GM18502 (cell line): ENCODE results near the gene MFGE8.

ENCODE experiments used
- ATAC-seq: cut with Tn5 transposase; IDR thresholded peaks from one replicate; pipeline ENCODE4 v1.9.1; 2021; ENCODE audit warnings: mild to moderate bottlenecking; ENCODE audit not compliant: unreplicated experiment, poor library complexity

Gene MFGE8

GRCh38 chr15:88877415-88877814, 35.8 kb downstream of the MFGE8 start:
- ATAC-seq, result no peak

- no peak for ATAC-seq
Measured at GRCh38 chr15:88876573-88876972, 36.6 kb downstream of the MFGE8 start.

DNA sequence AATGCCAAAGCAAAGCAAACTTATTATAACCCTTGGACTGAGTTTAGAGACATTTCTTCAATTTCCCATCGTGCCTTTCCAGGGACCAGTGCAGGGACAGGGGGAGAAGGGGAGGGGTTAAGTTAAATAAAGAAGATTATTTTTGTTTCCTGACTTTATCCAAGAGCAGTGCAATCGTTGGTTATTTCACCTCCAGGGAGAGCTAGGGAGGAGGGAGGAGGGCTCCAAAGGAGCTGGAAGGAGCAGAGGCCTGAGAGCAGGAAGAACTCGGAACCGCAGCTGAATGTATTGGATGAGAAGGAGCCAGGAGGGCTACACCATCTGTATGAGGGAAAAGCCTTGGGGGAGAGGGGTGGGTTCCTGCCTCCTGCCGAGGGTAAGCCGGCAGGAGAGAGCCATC, 38.5 kb downstream of the MFGE8 start:
- ATAC-seq, result no peak

- no peak for ATAC-seq
Measured at GRCh38 chr15:88874275-88874674, 38.9 kb downstream of the MFGE8 start.

DNA sequence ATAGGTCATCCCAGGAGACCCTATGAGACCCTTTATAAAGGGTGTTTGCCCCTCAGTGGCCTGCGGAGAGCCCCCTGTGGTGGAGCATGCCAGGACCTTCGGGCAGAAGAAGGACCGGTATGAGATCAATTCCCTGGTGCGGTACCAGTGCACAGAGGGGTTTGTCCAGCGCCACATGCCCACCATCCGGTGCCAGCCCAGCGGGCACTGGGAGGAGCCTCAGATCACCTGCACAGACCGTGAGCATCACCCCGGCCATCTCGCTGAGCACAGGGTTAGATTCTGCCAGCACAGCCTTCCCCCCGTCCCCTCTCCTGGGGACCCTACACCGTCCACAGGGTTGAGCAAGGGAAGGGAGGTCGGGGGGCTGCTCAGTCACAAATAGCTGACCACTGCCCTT, 39.4 kb downstream of the MFGE8 start:
- no peak for ATAC-seq

GRCh38 chr15:88872706-88873105, 40.5 kb downstream of the MFGE8 start:
- ATAC-seq, result no peak

DNA sequence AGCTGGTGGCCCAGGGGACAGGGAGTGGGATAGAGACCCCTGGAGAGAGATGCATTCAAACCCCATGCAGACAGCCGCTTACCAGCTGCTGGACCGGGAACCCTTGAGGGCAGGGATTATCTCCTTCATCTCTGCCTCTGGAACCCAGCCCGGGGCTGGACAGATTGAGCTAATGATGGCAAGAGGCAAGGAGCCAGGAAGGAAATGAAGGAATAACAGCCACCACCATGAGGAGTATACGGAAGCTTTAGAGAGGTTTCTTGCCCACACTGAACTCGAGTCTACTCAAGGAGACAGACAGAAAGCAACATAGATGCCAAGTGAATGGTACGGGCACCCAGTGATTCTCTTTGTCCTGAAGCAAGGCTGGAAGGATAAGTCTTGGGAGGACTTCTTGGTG, 41.1 kb downstream of the MFGE8 start:
- no peak for ATAC-seq

GRCh38 chr15:88871313-88871712, 41.9 kb downstream of the MFGE8 start:
- no peak for ATAC-seq

- no peak for ATAC-seq
Measured at GRCh38 chr15:88866295-88866881, 46.8 kb downstream of the MFGE8 start.

DNA sequence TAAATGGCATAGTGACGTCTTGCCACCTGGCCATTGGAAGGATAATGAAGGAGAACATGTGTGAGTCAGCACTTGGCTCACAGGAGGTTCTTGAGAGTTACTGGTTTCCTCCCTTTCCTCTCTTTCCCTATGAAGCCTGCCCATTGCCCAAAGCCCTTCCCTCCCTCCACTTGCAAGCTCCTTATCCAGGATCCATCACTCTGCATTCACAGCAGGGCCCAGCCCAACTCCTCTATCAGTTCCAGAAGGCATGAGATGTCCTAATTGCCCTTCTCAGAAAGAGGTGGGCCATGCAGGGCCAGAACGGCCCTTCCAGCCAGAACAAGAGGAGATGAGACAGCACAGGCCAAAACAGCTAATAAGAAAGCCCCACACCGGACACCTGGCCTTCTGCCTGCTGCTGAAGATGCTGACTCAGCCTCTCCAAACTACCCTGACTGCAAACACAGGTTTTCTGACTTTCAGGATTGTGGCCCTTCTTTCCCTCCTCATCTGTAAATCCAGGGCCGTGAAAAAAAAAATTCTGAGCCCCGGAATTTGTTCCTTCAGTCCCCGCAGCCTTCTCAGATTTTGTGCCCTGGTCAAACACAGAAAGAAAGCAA, 47.6 kb downstream of the MFGE8 start:
- no peak for ATAC-seq

DNA sequence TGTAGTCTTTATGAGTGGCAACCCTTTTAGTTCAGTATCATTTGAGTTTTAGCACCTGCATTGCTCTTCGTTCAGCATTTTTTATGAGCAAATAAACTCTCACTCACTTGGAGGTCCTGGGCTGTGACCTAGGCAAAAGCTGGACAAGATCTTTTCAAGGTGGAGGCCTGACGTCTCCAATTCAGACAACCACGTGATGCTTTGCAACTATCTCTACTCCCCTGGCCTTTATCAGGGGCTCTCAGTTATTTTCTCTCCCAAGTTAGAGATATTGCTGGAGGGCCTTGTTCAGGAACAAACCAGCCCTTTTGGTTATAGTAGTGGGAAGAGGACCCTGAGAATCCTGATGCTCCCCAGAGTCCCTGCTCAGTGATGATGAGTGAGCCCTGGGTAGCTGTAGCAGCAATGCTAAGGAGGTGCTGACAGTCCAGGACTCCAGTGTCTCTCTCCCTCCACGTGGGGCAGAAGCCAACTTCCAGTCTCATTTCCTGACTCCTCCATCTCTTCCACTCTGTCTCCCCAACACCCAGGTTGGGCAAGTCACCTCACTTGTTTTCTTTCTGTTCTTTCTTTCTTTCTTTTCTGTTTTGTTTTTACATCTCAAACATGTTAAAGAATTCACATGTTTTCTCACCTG, 48.2 kb downstream of the MFGE8 start:
- ATAC-seq, result no peak

- no peak for ATAC-seq
Measured at GRCh38 chr15:88863412-88863811, 49.8 kb downstream of the MFGE8 start.

DNA sequence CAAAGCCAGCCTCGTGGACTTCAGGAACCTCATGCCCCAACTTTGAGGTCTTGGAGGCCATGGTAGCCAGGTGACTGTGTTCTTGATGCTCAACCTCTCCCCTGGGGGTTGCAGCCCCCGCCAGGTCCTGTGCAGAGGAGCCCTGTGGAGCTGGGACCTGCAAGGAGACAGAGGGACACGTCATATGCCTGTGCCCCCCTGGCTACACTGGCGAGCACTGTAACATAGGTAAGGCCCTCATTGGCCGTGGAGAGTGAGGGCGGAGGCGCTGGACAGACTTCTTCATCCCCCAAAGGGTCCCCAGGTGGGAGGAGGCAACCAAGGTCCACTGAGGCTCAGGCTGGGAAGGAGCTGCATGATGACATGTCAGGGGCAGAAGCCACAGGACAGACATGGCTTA, 53.0 kb downstream of the MFGE8 start:
- ATAC-seq, result no peak

GRCh38 chr15:88859550-88859949, 53.6 kb downstream of the MFGE8 start:
- ATAC-seq, result no peak

- ATAC-seq, result no peak
Measured at GRCh38 chr15:88858934-88859333, 54.2 kb downstream of the MFGE8 start.

- ATAC-seq, result no peak
Measured at GRCh38 chr15:88852476-88852875, 60.7 kb downstream of the MFGE8 start.

GRCh38 chr15:88849376-88850072, 63.7 kb downstream of the MFGE8 start:
- no peak for ATAC-seq
